GM04504 (cell line): ENCODE results near the gene ZBTB18.
"Not testable (repeated sequence)": the region's sequence is repeated elsewhere in the genome, so short reads cannot be mapped to it uniquely, and the experiment has no call there.

Experiments used
- DNase-seq: peaks from one replicate; pipeline ENCODE4 v3.0.0-alpha.2; 2012; ENCODE audit warnings: low read depth

Gene ZBTB18

GRCh38 chr1:244041466-244042120, 9.5 kb upstream of the ZBTB18 start:
- DNase-seq = no peak

GRCh38 chr1:244042293-244042692, 8.8 kb upstream of the ZBTB18 start:
- no peak for DNase-seq

GRCh38 chr1:244044423-244044822, 6.7 kb upstream of the ZBTB18 start:
- no peak for DNase-seq

- not testable (repeated sequence) for DNase-seq
Observed at GRCh38 chr1:244046254-244046653, 4.8 kb upstream of the ZBTB18 start.

GRCh38 chr1:244046907-244047611, 4.0 kb upstream of the ZBTB18 start:
- DNase-seq = no peak

GRCh38 chr1:244047621-244048255, 3.3 kb upstream of the ZBTB18 start:
- DNase-seq = no peak

- DNase-seq = peak; percentile 99
Observed at GRCh38 chr1:244048256-244049161, 2.6 kb upstream of the ZBTB18 start.

- DNase-seq = no peak
Observed at GRCh38 chr1:244049162-244050013, 1.7 kb upstream of the ZBTB18 start.

- DNase-seq = no peak
Observed at GRCh38 chr1:244050014-244050834, 859 bp upstream of the ZBTB18 start.

- no peak for DNase-seq
Observed at GRCh38 chr1:244052016-244052727, 1.1 kb downstream of the ZBTB18 start.

GRCh38 chr1:244052728-244053312, 1.7 kb downstream of the ZBTB18 start:
- no peak for DNase-seq

- DNase-seq = no peak
Observed at GRCh38 chr1:244053831-244054230, 2.7 kb downstream of the ZBTB18 start.

GRCh38 chr1:244054247-244054923, 3.3 kb downstream of the ZBTB18 start:
- DNase-seq = no peak

GRCh38 chr1:244054924-244055263, 3.8 kb downstream of the ZBTB18 start:
- no peak for DNase-seq

- DNase-seq = no peak
Observed at GRCh38 chr1:244056577-244056976, 5.5 kb downstream of the ZBTB18 start.

- DNase-seq = no peak
Observed at GRCh38 chr1:244057474-244058385, 6.6 kb downstream of the ZBTB18 start.

- no peak for DNase-seq
Observed at GRCh38 chr1:244060117-244060516, 9.0 kb downstream of the ZBTB18 start.

GRCh38 chr1:244060686-244061085, 9.6 kb downstream of the ZBTB18 start:
- no peak for DNase-seq
